IMR-90 (cell line): Measurements from ENCODE around the gene SEH1L. TPM values are rescaled to one million over a fixed set of nuclear protein-coding genes. Genes with fewer than 3 reads are reported as not detected.
A peak's percentile ranks its signal among the peaks of the same experiment; 100 is the strongest.

Experiments used
- ATAC-seq: fragments of 200-7000 bp; cut with Tn5 transposase; 2 replicates; pipeline ENCODE4 v1.9.1; 2020; ENCODE audit warnings: low read depth, mild to moderate bottlenecking, moderate library complexity
- BruUV-seq: library from RNA; stranded (reverse); fragments of 400-500 nt; replicated peaks from 2 replicates; lab custom pipeline; 2021; lab: Mats Ljungman, UMichigan
- CTCF ChIA-PET: fragments of 300-600 bp; formaldehyde crosslinking; extraction: SDS; loops from one replicate; lab custom pipeline; 2021; ENCODE audit warnings: antibody characterized with exemption; lab: Yijun Ruan, JAX
- POLR2A ChIA-PET: fragments of 300-600 bp; sonication (Branson Sonifier 250); formaldehyde crosslinking; loops from one replicate; lab custom pipeline; 2022; ENCODE audit warnings: antibody characterized with exemption; ENCODE audit not compliant: unreplicated experiment; lab: Charles Lee
- DNase-seq: peaks from one replicate; pipeline ENCODE4 v3.0.0; 2013
- H2AFZ ChIP-seq: replicated peaks from 2 replicates; pipeline ENCODE3; 2013; ENCODE audit warnings: low read length, mild to moderate bottlenecking; ENCODE audit not compliant: poor library complexity
- H2AK5ac ChIP-seq: 2 replicates; pipeline ENCODE4 v1.6.1; 2013; ENCODE audit warnings: low read depth, low read length, inconsistent platforms
- H2AK9ac ChIP-seq: replicated peaks from 2 replicates; pipeline ENCODE3; 2013; ENCODE audit warnings: mild to moderate bottlenecking, low read depth, low read length, moderate library complexity; ENCODE audit not compliant: poor library complexity
- H2BK120ac ChIP-seq: 2 replicates; pipeline ENCODE4 v1.6.1; 2013; ENCODE audit warnings: low read depth, low read length, inconsistent platforms
- H2BK15ac ChIP-seq: 3 replicates; pipeline ENCODE4 v1.6.1; 2013; ENCODE audit warnings: low read depth, low read length, inconsistent platforms
- H2BK20ac ChIP-seq: 2 replicates; pipeline ENCODE4 v1.6.1; 2013; ENCODE audit warnings: low read depth, mild to moderate bottlenecking, inconsistent platforms, low read length, moderate library complexity
- H2BK5ac ChIP-seq: 2 replicates; pipeline ENCODE4 v1.6.1; 2013; ENCODE audit warnings: mild to moderate bottlenecking, low read depth, low read length, inconsistent platforms; ENCODE audit not compliant: poor library complexity, severe bottlenecking
- H3K14ac ChIP-seq: replicated peaks from 2 replicates; pipeline ENCODE4 v1.6.1; 2013; ENCODE audit warnings: low read depth, low read length, inconsistent platforms
- H3K18ac ChIP-seq: 2 replicates; pipeline ENCODE4 v1.6.1; 2013; ENCODE audit warnings: low read depth, low read length, control low read depth
- H3K23ac ChIP-seq: 2 replicates; pipeline ENCODE4 v1.6.1; 2013; ENCODE audit warnings: low read depth, low read length, inconsistent platforms
- H3K27ac ChIP-seq: 2 replicates; pipeline ENCODE4 v1.5.1; 2013; ENCODE audit warnings: mild to moderate bottlenecking, control low read depth, low read length; ENCODE audit not compliant: insufficient read depth
- H3K27me3 ChIP-seq: 2 replicates; pipeline ENCODE4 v1.6.1; 2013; ENCODE audit warnings: low read length; ENCODE audit not compliant: control insufficient read depth, insufficient read depth
- H3K36me3 ChIP-seq: 2 replicates; pipeline ENCODE4 v1.6.1; 2013; ENCODE audit warnings: low read length, mixed read lengths; ENCODE audit not compliant: control insufficient read depth, insufficient read depth
- H3K4ac ChIP-seq: 2 replicates; pipeline ENCODE4 v1.6.1; 2013; ENCODE audit warnings: low read depth, low read length, inconsistent platforms
- H3K4me1 ChIP-seq: 2 replicates; pipeline ENCODE4 v1.6.1; 2013; ENCODE audit warnings: low read length, mixed read lengths; ENCODE audit not compliant: control insufficient read depth, insufficient read depth
- H3K4me2 ChIP-seq: 2 replicates; pipeline ENCODE4 v1.6.1; 2013; ENCODE audit warnings: low read depth, mild to moderate bottlenecking, control low read depth, low read length, moderate library complexity
- H3K4me3 ChIP-seq: 2 replicates; pipeline ENCODE4 v1.5.1; 2013; ENCODE audit warnings: low read depth, mild to moderate bottlenecking, control low read depth, low read length, moderate library complexity; ENCODE audit not compliant: insufficient read depth
- H3K56ac ChIP-seq: 2 replicates; pipeline ENCODE4 v1.6.1; 2013; ENCODE audit warnings: low read length, inconsistent platforms; ENCODE audit not compliant: insufficient read depth; ENCODE audit errors: extremely low read depth
- H3K79me1 ChIP-seq, 2 experiments: 2 replicates each; pipeline ENCODE4 v1.6.1; 2013; ENCODE audit warnings: low read length in 2 of 2, inconsistent platforms in 1 of 2, low read depth in 1 of 2
- H3K9ac ChIP-seq: 2 replicates; pipeline ENCODE4 v1.6.1; 2013; ENCODE audit warnings: low read depth, low read length, control low read depth
- H3K9me1 ChIP-seq: 2 replicates; pipeline ENCODE4 v1.6.1; 2013; ENCODE audit warnings: low read length, inconsistent platforms; ENCODE audit not compliant: insufficient read depth
- H3K9me3 ChIP-seq: 2 replicates; pipeline ENCODE4 v1.6.1; 2013; ENCODE audit warnings: low read length; ENCODE audit not compliant: control insufficient read depth, insufficient read depth
- H4K20me1 ChIP-seq: 2 replicates; pipeline ENCODE4 v1.6.1; 2013; ENCODE audit warnings: low read length, inconsistent platforms; ENCODE audit not compliant: insufficient read depth
- H4K5ac ChIP-seq: 2 replicates; pipeline ENCODE4 v1.6.1; 2013; ENCODE audit warnings: mild to moderate bottlenecking, low read depth, low read length, control low read depth
- H4K8ac ChIP-seq, 2 experiments: 2 replicates each; pipeline ENCODE4 v1.6.1; 2013; ENCODE audit warnings: low read depth in 2 of 2, low read length in 2 of 2, control low read depth in 1 of 2, inconsistent platforms in 1 of 2
- H4K91ac ChIP-seq: 2 replicates; pipeline ENCODE4 v1.6.1; 2013; ENCODE audit warnings: low read depth, low read length, inconsistent platforms; ENCODE audit not compliant: insufficient read depth
- BHLHE40 ChIP-seq: fragments of 150-350 bp; IDR thresholded peaks from 2 replicates; pipeline ENCODE4 v1.6.1; 2016; ENCODE audit warnings: mild to moderate bottlenecking, low read depth, low read length
- CTCF ChIP-seq: conservative IDR thresholded peaks from 2 replicates; pipeline ENCODE4 v1.5.1; 2012; ENCODE audit warnings: mild to moderate bottlenecking, low read depth, low read length, improper control_type of control experiment
- ELK1 ChIP-seq: fragments of 150-350 bp; IDR thresholded peaks from 2 replicates; pipeline ENCODE4 v1.6.1; 2016; ENCODE audit warnings: low read depth, mild to moderate bottlenecking, low read length, moderate library complexity, borderline replicate concordance
- FOS ChIP-seq: fragments of 150-350 bp; IDR thresholded peaks from 2 replicates; pipeline ENCODE4 v1.6.1; 2016; ENCODE audit warnings: low read depth, low read length
- MAFK ChIP-seq: IDR thresholded peaks from 2 replicates; pipeline ENCODE4 v1.6.1; 2012; ENCODE audit warnings: low read depth, low read length, improper control_type of control experiment
- MAZ ChIP-seq: IDR thresholded peaks from 2 replicates; pipeline ENCODE4 v1.6.1; 2012; ENCODE audit warnings: low read depth, mild to moderate bottlenecking, low read length, improper control_type of control experiment, moderate library complexity, borderline replicate concordance
- MXI1 ChIP-seq: IDR thresholded peaks from 2 replicates; pipeline ENCODE4 v1.6.1; 2012; ENCODE audit warnings: low read depth, mild to moderate bottlenecking, low read length, moderate library complexity, borderline replicate concordance
- NFE2L2 ChIP-seq: fragments of 150-350 bp; IDR thresholded peaks from 2 replicates; pipeline ENCODE4 v1.6.1; 2016; ENCODE audit warnings: low read depth, mild to moderate bottlenecking, low read length
- POLR2A ChIP-seq: IDR thresholded peaks from 2 replicates; pipeline ENCODE4 v1.6.1; 2012; ENCODE audit warnings: mild to moderate bottlenecking, low read depth, low read length
- RAD21 ChIP-seq: IDR thresholded peaks from 2 replicates; pipeline ENCODE4 v1.6.1; 2012; ENCODE audit warnings: low read length, improper control_type of control experiment
- SMC3 ChIP-seq: fragments of 150-350 bp; IDR thresholded peaks from 2 replicates; pipeline ENCODE4 v1.6.1; 2016; ENCODE audit warnings: low read depth, mild to moderate bottlenecking, antibody characterized with exemption, low read length, moderate library complexity
- USF2 ChIP-seq: fragments of 150-350 bp; IDR thresholded peaks from 2 replicates; pipeline ENCODE4 v1.6.1; 2017; ENCODE audit warnings: mild to moderate bottlenecking, antibody characterized with exemption, low read length, low read depth
- whole genome bisulfite sequencing, 2 experiments: methylation state at CpG; one replicate each; pipeline versions ENCODE4 v1.1.5 to v1.1.7; 2013; ENCODE audit warnings: missing lambda C conversion rate in 2 of 2; ENCODE audit not compliant: insufficient read length in 1 of 2; ENCODE audit errors: extremely low coverage in 2 of 2; 5-methylcytosine and 5-hydroxymethylcytosine counted together
- dilution Hi-C: fragments of 300-500 bp; cut with HindIII; formaldehyde crosslinking; loops from one replicate; pipeline ENCODE4 v1.14.3; 2018; ENCODE audit warnings: low sequenced_read_pairs; ENCODE audit not compliant: unreplicated experiment
- in situ Hi-C: fragments of 300-500 bp; cut with MboI; formaldehyde crosslinking; loops from 3 replicates; pipeline ENCODE4 v1.14.3; 2019; ENCODE audit warnings: low sequenced_read_pairs, inconsistent platforms, mixed read lengths
- intact Hi-C: fragments of 100-400 bp; cut with micrococcal nuclease; formaldehyde crosslinking; loops from 2 replicates; pipeline ENCODE4 v1.10.0; 2022
- polyA plus RNA-seq, 3 experiments: library from polyadenylated mRNA; depleted of rRNA; stranded (reverse); fragments of >200 nt; gene quantifications; 2 replicates each; pipeline ENCODE4 v1.2.3, GENCODE V29; 2012; ENCODE audit warnings: low replicate concordance in 1 of 3
- total RNA-seq: library from RNA; depleted of rRNA; stranded (reverse); fragments of >200 nt; gene quantifications from 2 replicates; pipeline ENCODE4 v1.2.3, GENCODE V29; 2012

SEH1L gene
- total and polyA plus RNA-seq, 2 of the 4 experiments (the other 2 are of a cell fraction) = 27.6 to 45.5 TPM

- no peaks in the 10 kb centered on the region for H3K36me3 ChIP-seq
- H3K27me3 ChIP-seq = peaks cover 2% of the 10 kb centered on the region; the same call in 1 of the 2 replicates
- H3K14ac ChIP-seq = no peak overlapping the region
- peak overlapping the region; percentile 9 for H2AFZ ChIP-seq
- no peak for TF ChIP-seq POLR2A
- TF ChIP-seq SMC3 = no peak
- no peak for TF ChIP-seq RAD21
- TF ChIP-seq BHLHE40 = no peak
- TF ChIP-seq USF2 = no peak
- TF ChIP-seq NFE2L2 = no peak
- no peak for TF ChIP-seq FOS
- TF ChIP-seq ELK1 = no peak
- TF ChIP-seq MAZ = no peak
- no peak for TF ChIP-seq MXI1
- TF ChIP-seq MAFK = no peak
- TF ChIP-seq CTCF = no peak
- CTCF ChIA-PET = interaction anchor here (3.4 kb wide), 1 partner anchor 10 kb away, joined by 16 read pairs; no protein-coding TSS in a partner anchor
- no peaks in the 10 kb centered on the region for H3K9me3 ChIP-seq
- H2BK15ac ChIP-seq = 0 out of 3 replicates have a peak overlapping the region, but pooled peaks have one; percentile 14
- dilution Hi-C loops = no loop called here
- H3K4me2 ChIP-seq = no peak overlapping the region
- peaks cover 15 to 22% of the 10 kb centered on the region in 2 experiments for H3K79me1 ChIP-seq
- DNase-seq (no peak), ATAC-seq (no peak)
- no peak overlapping the region for H4K8ac ChIP-seq
- no peak overlapping the region for H2BK20ac ChIP-seq
- no peak overlapping the region for H2BK5ac ChIP-seq
- H3K23ac ChIP-seq = no peak overlapping the region
- peaks cover 3% of the 10 kb centered on the region; the same call in 1 of the 2 replicates for H3K4me1 ChIP-seq
- no peak overlapping the region for H3K18ac ChIP-seq
- POLR2A ChIA-PET = no interaction called here
- intact Hi-C loops = loop anchor here (5.0 to 10.0 kb wide), 2 partner anchors 210 to 567 kb away; partner anchors contain the start of gene AFG3L2
- no peak overlapping the region for H3K4me3 ChIP-seq
- H4K5ac ChIP-seq = no peak overlapping the region
- 71% methylated on average over 1 of the region's 4 CpGs; no CpG with 5 or more reads in 1 of the 2 experiments for WGBS, 2 experiments
- H3K4ac ChIP-seq = no peak overlapping the region
- H3K56ac ChIP-seq = no peak overlapping the region
- in situ Hi-C loops = loop anchor here (10.0 kb wide), 1 partner anchor 570 kb away; the partner anchor contains the start of gene AFG3L2
- H3K9me1 ChIP-seq = peaks cover 5% of the 10 kb centered on the region
- H2AK9ac ChIP-seq = no peak overlapping the region
- H4K20me1 ChIP-seq = peaks cover 7% of the 10 kb centered on the region
- H3K27ac ChIP-seq = no peak overlapping the region
- no peak overlapping the region for H3K9ac ChIP-seq
- no peak overlapping the region for H2BK120ac ChIP-seq
- no peak overlapping the region for H4K91ac ChIP-seq
- H2AK5ac ChIP-seq = peak overlapping the region; percentile 33; the same call in 1 of the 2 replicates
- no TSS peak for BruUV-seq
These were observed 3.1 kb upstream of the SEH1L start for GRCh38 chr18:12944709-12945108.
